HG02938 (cell line): Measurements from ENCODE around the gene GCNT2.
"Not testable (repeated sequence)": the region's sequence is repeated elsewhere in the genome, so short reads cannot be mapped to it uniquely, and the experiment has no call there.

ENCODE experiments used
- ATAC-seq: cut with Tn5 transposase; IDR thresholded peaks from one replicate; pipeline ENCODE4 v1.9.1; 2021; ENCODE audit warnings: mild to moderate bottlenecking, moderate library complexity; ENCODE audit not compliant: unreplicated experiment

The GCNT2 gene

DNA sequence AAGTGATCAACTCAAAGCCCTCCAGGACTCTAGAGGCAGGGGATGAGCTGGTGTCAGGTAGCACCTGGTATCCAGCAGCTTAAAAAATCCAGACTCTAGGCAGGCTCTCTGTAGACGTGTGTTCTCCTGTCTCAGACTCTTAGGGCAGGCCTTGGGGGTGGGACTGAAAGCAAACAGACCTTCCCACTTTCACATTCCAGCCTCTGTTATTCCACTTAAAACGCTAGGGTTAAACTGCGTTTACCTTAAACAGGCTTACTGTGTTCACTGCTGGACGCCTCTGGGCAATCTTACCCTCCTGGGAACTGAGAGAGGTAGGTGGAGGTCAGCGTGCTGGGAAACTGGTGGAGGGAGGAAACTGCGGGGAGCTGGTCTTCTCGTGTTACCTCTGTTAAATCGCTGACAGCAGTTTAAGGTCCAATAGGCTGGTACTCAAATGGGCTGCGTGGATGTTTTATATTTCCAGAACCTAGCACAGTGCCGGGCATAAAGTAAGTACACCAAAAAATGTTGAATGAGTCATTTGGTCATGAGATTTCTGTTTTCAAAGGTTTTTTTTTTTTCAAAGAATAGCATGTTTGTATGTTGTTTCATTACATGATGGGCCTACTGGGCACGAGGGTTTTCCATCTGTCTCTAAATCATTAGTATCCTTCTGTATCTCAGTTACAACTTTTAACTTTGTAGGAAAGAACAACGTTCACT is at the start of gene GCNT2:
GCNT2 (plus strand) TSS at position 248 of the 705 bp plus-strand sequence. CDS start 7,561 bp downstream, outside the sequence.
- peak; percentile 51 for ATAC-seq

DNA sequence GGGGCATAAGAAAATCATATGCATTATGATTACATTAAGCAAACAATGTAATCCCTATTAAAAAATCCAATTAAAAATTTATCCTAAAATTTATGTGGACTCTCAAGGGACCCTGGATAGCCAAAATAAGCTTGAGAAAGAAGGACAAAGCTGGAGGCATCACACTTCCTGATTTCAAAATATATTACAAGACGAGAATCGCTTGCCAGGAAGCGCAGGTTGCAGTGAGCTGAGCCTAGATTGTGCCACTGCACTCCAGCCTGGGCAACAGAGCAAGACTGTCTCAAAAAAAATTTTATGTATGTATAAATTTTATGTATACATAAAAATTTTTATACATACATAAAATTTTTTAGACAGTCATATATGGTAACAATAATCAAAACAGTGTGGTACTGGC is 48.5 kb upstream of the GCNT2 start:
- ATAC-seq = no peak

DNA sequence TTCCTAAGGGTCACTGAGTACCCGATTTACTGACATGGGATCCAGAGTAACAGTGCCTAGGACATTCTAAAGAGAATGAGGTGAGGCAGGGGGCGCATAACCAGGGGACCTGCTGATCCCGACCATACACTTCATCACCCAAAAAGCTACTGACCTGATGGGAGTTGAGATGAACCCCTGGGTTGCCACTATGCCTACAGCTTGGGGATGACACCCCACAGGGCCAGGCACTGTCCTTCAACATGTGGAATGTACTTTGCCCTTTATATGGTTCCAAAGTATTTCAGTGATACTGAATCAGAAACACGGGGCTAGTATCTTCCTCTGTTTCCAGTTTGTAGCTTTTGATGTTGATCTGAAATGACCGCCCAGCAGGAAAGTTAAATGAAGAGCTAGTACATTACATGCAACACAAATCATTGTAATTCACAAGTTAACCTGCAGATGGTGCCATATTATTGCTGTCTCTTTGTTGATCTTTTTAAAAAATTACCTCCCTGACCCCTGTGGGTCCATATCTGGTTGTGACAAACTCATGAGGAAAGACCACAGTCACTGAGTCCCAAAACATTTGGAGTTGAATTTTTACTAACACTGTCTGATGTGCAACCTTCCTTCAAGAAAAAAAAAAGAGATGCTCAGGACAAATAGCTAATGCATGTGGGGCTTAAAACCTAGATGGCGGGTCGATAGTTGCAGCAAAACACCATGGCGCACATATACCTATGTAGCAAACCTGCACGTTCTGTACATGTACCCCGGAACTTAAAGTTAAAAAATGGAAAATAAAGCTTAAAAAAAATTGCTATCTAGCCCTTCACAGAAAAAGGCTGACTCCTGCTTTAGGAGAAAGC is 42.7 kb upstream of the GCNT2 start:
- ATAC-seq = peak; percentile 67

DNA sequence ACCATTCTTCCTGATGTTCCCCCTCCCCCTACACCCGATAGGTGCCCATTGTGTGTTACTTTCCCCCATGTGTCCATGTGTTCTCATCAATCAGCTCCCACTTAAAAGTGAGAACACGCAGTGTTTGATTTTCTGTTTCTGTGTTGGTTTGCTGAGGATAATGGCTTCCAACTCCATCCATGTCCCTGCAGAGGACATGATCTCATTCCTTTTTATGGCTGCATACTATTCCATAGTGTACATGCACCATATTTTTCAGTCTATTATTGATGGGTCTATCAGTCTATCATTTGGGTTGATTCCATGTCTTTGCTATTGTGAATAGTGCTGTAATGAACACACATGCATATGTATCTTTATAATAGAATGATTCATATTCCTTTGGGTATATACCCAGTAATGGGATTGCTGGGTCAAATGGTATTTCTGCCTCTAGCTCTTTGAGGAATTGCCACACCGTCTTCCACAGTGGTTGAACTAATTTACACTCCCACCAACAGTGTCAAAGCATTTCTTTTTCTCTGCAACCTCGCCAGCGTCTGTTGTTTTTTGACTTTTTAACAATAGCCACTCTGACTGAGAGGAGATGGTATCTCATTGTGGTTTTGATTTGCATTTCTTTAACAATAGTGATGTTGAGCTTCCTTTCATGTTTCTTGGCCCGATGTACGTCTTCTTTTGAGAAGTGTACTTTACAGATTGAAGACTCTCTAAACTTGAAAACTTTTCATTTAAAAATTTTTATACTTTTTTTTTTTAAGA is 41.0 kb upstream of the GCNT2 start:
- no peak for ATAC-seq

DNA sequence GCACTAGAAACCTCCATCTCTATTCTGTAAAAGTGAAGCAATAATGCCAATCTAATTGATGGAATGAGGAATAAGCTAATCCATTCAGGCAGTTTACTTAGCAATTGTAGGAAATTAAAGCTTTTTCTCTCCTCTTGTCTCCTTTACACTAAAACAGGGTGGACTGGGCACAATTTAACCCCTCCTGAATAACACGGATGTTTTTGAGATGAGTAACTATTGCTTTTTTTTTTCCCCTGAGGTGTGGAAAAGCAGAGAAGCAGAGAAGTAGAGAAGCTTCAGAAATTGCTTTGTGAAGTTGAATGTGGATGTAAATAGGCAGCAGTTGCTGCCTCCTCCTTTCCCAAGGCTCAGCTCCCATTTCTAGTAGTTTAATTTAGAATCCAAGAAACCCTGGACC is 40.0 kb upstream of the GCNT2 start:
- no peak for ATAC-seq

DNA sequence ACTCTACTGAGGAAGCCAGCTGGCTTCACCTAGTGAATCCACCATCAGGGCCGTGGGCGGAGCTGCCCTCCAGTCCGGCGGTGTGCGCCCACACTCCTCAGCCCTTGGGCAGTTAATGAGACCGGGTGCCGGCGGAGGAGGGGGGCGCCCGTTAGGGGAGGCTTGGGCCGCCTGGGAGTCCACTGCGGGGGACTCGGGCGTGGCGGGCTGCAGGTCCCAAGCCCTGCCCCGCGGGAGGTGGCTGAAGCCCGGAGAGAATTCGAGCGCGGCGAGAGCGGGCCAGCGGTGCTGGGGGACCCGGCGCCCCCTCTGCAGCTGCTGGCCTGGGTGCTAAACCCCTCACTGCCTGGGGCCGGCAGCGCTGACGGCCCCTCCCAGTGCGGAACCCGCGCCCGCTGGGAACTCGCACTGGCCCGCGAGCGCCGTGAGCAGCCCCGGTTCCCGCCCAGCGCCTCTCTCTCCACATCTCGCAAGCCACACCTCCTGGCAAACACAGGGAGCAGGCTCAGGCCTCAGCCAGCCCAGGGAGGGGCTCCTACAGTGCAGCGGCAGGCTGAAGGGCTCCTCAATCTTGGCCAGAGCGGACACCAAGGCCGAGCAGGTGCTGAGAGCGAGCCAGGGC is 38.4 kb upstream of the GCNT2 start:
- ATAC-seq = no peak

DNA sequence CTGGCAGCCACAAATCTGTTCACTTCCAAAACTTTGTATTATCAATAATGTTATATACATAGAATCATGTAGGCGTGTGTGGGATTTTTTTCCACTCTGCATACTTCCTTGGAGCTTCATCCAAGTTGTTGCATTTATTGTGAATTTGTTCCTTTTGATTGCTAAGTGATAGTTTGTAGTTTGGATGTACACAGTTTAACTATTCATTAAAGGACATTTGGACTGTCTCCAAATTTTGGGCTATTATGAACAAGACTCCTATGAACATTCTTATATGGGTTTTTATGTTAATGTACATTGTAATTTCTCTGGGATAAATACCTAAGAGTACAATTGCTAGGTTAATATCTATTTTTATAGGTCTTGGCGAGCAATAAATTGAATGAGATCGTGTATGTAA is 36.2 kb upstream of the GCNT2 start:
- ATAC-seq = no peak

DNA sequence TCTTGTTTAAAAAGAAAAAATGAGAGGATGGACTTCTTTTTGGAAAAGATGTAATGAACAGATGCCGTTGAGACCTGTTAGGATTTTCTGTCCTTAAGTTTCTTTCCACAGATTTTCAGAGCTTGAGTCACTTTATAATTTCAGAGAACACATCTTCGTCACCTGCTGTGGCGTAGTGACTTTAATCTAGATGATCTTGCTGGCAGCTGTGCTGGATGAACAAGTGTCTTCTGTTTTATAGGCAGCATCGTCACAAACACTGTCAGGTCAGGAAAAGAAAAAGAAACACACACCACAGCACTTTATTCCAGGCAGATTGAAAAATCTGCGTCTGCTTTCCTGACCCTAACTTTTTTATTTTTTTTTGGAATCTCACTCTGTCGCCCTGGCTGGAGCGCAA is 35.7 kb upstream of the GCNT2 start:
- ATAC-seq = no peak

DNA sequence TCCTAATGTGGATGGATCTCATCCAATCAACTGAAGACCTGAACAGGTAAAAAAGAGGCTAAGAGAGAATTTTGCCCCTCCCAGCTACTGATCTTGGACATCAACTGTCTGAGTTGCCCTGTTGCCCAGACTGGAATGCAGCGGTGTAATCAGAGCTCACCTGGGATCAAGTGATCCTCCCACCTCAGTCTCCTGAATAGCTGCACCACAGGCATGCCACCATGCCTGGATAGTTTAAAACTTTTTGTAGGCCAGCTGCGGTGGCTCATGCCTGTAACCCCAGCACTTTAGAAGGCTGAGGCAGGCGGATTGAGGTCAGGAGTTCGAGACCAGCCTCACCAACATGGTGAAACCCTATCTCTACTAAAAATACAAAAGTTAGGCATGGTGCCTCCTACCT is 34.9 kb upstream of the GCNT2 start:
- ATAC-seq = no peak

DNA sequence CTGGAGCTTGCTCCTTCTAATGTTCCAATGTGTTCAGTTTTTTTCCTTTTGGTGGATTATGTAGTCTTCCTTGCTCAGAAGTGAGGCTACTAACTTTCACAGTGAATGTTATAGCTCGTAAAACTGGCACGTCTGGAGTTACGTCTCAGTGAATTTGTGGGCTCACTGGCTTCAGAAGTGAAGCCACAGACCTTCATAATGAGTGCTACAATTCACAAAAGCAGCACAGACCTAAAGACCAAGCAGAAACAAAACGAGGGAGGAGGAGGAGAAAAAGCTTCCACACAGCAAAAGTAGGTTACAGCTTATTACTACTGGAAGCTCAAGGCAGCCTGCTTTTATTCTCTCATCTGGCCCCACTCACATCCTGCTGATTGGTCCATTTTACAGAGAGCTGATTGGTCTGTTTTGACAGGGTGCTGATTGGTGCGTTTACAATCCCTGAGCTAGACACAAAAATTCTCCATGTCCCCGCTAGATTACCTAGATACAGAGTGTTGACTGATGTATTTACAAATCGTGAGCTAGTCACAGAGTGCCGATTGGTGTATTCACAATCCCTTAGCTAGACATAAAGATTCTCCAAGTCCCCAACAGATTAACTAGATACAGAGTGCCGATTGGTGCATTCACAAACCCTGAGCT is 34.1 kb upstream of the GCNT2 start:
- ATAC-seq = not testable (repeated sequence)

DNA sequence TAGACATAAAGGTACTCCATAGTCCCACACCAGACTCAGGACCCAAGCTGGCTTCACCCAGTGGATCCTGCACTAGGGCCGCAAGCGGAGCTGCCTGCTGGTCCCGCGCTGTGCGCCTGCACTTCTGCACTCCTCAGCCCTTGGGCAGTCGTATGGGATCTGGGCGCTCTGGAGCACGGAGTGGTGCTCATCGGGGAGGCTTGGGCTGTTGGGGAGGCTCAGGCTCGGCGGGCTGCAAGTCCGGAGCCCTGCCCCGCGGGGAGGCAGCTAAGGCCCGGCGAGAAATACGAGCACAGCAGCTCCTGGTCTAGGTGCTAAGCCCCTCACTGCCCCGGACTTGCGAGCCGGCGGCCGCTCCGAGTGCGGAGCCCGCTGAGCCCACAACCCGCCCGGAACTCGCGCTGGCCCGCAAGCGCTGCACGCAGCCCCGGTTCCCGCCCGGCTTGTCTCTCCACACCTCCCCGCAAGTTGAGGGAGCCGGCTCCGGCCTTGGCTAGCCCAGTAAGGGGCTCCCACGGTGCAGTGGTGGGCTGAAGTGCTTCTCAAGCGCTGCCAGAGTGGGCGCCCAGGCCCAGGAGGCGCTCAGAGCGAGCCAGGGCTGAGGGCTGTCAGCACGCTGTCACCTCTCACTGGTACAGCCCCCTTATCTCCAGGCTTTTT is 33.4 kb upstream of the GCNT2 start:
- ATAC-seq = no peak

DNA sequence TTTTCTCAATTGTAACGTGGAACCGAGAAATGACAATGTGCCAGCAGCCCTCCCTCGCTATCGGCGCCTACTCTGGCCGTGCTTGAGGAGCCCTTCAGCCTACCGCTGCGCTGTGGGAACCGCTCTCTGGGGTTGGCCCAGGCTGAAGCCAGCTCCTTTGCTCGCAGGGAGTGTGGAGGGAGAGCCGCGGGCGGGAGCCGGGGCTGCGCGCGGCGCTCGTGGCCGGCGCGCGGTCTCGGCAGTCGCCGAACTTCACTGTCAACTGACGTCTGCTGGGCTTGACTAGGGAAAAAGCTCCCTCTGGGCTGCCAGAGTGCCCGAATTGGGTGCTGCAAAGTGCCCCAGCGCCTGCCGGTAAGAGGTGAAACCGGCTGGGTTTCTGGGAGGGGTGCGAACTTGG is 29.7 kb upstream of the GCNT2 start:
- ATAC-seq = no peak

DNA sequence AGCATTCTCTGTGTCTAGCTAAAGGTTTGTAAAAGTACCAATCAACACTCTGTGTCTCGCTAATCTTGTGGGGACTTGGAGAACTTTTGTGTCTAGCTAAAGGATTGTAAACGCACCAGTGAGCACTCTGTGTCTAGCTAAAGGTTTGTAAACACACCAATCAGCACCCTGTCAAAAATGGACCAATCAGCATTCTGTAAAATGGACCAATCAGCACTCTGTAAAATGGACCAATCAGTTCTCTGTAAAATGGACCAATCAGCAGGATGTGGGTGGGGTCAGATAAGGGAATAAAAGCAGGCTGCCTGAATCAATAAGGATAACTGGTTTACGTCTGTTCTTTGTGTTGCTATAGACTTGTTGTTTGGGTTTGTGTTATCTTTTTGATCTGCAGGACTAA is 29.2 kb upstream of the GCNT2 start:
- ATAC-seq = not testable (repeated sequence)

DNA sequence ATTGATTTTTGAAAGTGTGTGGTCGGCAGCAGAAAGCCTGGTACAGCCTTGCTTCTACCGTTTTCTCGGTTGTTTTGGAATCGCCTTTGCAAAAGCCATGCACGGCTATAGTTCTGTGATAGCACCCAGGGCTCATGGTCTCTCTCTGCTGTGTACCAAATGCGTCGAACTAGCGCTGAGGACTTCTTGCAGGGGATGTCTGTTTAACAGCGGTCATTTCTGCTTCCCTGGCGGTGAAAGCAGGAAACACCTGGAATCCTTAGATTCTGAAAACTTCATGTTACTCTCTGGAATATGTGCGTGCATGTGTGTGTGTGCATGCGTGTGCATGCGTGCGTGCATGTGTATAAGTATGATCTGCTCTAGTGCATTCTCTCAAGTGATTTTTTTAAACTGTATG is 26.1 kb upstream of the GCNT2 start:
- no peak for ATAC-seq

DNA sequence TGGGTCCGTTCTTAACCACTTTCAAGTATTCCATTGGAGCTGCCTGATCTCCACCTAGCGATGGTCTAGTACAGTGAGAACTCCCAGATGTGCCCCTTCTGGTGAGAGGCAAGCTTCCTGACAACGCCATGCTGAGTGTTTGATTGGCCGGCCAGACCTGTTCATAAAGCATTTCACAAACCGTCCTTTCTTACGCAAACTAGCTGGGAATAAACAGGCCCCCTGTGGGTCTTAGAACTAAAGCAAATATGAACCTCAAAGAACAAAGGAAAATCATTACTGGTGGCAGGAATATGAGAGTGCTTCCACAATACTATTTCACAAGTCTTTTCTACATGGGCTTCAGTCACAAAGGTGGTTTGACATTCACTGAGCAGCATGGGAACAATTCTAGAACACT is 15.6 kb upstream of the GCNT2 start:
- ATAC-seq = no peak

DNA sequence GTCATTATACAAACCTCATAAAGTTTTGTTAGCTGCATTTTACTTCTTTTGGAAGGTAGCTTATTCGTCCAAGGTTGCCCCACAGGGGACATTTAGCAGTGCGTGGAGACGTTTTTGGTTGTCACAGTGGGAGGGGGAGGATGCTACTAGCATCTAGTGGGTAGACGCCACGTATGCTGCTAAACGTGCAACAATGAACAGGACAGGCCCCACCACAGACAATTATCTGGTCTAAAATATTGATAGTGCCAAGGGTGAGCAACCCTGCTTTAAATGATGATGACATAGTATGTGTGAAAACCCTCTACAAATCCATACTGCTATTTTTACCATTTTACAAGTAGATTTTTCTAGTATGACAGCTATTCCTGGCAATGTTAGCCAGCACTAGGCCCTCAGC is 13.9 kb upstream of the GCNT2 start:
- ATAC-seq = no peak

DNA sequence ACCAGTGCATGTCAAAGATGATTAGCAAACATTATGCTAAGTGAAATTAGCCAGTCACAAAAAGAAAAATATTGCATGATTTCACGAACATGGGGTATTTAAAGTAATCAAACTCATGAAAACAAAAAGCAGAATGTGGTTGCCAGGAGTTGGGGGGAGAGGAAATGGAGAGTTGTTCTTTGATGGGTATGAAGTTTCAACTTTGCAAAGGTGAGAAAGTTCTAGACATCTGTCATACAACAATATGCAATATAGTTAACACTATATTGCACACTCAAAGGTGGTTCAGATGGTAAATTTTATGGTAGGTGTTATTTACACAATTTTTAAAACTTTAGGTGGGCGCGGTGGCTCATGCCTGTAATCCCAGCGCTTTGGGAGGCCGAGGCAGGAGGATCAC is 13.4 kb upstream of the GCNT2 start:
- ATAC-seq = no peak

DNA sequence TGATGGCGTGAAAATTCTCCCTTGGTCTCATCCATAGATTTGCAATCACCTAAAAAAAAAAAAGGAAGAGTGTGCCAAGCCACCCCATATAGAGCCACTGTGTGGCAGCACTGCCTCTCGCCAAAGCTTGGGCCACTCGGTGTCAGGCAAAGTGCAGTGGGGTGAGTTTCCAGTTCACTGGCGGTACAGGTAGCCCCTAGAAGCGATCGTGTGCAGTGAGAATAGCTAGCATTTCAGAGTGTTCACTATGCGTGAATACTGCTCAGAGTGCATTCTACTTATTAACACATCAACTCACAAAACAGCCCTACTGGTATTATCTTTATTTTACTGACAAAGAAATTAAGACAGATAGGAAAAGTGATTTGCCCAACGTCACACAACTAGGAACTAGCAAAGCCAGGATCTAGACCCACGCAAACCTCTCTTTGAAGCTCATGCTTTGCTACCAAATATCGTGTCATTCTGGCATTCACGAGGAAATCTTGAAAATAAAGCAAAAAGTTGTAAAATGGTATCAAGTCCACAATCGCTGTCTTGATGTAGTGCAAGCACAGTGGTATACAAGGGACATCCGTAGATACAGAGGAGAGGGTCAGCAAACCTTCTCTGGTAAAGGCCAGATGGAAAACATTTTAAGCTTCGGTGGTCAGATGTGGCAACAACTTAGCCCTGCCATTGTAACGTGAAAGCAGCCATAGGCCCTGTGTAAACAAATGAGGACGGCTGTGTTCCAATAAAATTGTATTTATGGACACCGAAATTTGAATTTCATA is 10.4 kb upstream of the GCNT2 start:
- ATAC-seq = peak; percentile 86

DNA sequence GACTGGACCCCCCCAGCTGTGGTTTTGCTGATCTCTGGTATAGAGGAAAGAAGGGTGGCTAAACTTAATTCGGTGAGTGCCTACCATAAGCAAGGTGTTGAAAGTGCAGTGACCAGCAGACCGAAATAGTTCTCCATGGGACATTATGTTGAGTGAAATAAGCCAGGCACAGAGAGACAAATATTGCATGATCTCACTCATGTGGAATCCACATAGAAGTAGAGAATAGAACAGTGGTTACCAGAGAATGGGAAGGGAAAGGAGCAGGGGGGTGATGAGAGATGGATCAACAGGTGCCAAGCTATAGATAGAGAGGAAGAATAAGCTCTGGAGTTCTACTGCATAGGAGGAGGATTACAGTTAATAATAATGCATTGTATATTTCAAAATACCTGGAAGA is 9.7 kb upstream of the GCNT2 start:
- no peak for ATAC-seq
